SU-DHL-6 (cell line): ENCODE data around the gene STXBP5.

ENCODE experiments used
- H2AFZ ChIP-seq: fragments of 200-600 bp; sonication (generic); 2 replicates; pipeline ENCODE4 v1.6.1; 2014; ENCODE audit warnings: low read depth, mild to moderate bottlenecking, moderate library complexity, mixed read lengths, antibody characterized with exemption, low read length; ENCODE audit not compliant: severe bottlenecking
- H3F3A ChIP-seq: fragments of 200-600 bp; shearing (Covaris generic); 2 replicates; pipeline ENCODE4 v1.6.0; 2016; ENCODE audit warnings: antibody characterized with exemption, mild to moderate bottlenecking; ENCODE audit not compliant: insufficient read depth
- H3K27ac ChIP-seq: fragments of 200-600 bp; sonication (generic); 2 replicates; pipeline ENCODE4 v1.5.1; 2016; ENCODE audit warnings: low read depth, mild to moderate bottlenecking, low read length, moderate library complexity, mixed read lengths
- H3K27me3 ChIP-seq: fragments of 200-600 bp; sonication (generic), shearing (Covaris generic); 2 replicates; pipeline ENCODE4 v1.6.0; 2014; ENCODE audit warnings: mild to moderate bottlenecking, low read length
- H3K36me3 ChIP-seq: fragments of 200-600 bp; sonication (generic); 2 replicates; pipeline ENCODE4 v1.6.1; 2014; ENCODE audit warnings: mild to moderate bottlenecking, low read length, mixed read lengths
- H3K4me2 ChIP-seq: fragments of 300-600, 200-600 bp; shearing (Covaris generic), sonication (generic); 2 replicates; pipeline ENCODE4 v1.6.0; 2014; ENCODE audit warnings: low read length, low read depth, mild to moderate bottlenecking; ENCODE audit not compliant: poor library complexity, severe bottlenecking
- H3K4me3 ChIP-seq: fragments of 200-600 bp; sonication (generic); 2 replicates; pipeline ENCODE4 v1.5.1; 2014; ENCODE audit warnings: antibody characterized with exemption, low read length, mild to moderate bottlenecking, mixed read lengths; ENCODE audit not compliant: insufficient read depth, poor library complexity, severe bottlenecking
- H3K79me2 ChIP-seq: fragments of 200-600 bp; sonication (generic); 2 replicates; pipeline ENCODE4 v1.6.1; 2014; ENCODE audit warnings: mild to moderate bottlenecking, low read length, moderate library complexity; ENCODE audit not compliant: insufficient read depth
- H3K9ac ChIP-seq: fragments of 200-600 bp; sonication (generic); 2 replicates; pipeline ENCODE4 v1.7.0; 2014; ENCODE audit warnings: mild to moderate bottlenecking, low read length
- H3K9me2 ChIP-seq: fragments of 200-600 bp; sonication (generic); replicated peaks from 2 replicates; pipeline ENCODE4 v1.6.1; 2014; ENCODE audit warnings: low read length; ENCODE audit not compliant: insufficient read depth
- H3K9me3 ChIP-seq: fragments of 200-600 bp; sonication (generic); 2 replicates; pipeline ENCODE4 v1.6.1; 2014; ENCODE audit warnings: low read length, mixed read lengths; ENCODE audit not compliant: insufficient read depth
- H4K20me1 ChIP-seq: fragments of 200-600 bp; sonication (generic); 2 replicates; pipeline ENCODE4 v1.6.1; 2014; ENCODE audit warnings: low read depth, mild to moderate bottlenecking, antibody characterized with exemption, low read length, moderate library complexity, mixed read lengths
- EZH2phosphoT487 ChIP-seq: fragments of 200-600 bp; sonication (generic), shearing (Covaris generic); conservative IDR thresholded peaks from 2 replicates; pipeline ENCODE4 v1.6.1; 2018; ENCODE audit warnings: mild to moderate bottlenecking, antibody characterized with exemption, low read length, moderate library complexity, mixed read lengths
- TF ChIP-seq, protein P1 (sequence below): fragments of 200-600 bp; sonication (generic); IDR thresholded peaks from one replicate; pipeline ENCODE4 v1.5.1; 2017; ENCODE audit warnings: antibody characterized with exemption, mild to moderate bottlenecking, low read length, moderate library complexity; ENCODE audit not compliant: insufficient read depth, poor library complexity, severe bottlenecking

Gene STXBP5

DNA sequence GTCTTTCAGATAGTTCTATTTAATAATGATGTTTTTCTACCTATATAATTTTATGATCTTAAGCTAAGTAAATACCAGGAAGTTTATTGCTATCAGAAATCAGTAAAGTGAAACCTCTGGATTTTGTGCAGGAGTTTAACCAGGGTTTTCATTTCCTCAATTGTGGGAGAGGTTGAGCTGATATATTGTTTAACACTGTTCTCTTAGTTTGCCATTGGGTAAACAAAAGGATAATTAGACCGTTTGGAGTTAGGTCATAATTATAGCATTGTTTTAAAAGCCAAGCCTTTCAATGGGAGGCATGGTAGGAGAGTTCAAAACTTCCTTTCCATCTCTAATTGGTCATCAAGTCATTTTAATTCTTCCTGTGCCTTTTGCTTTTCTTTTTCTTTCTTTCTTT, 58.7 kb downstream of the STXBP5 start:
- Histone ChIP-seq H3K4me2 (no peak overlapping the region), H3F3A (no peaks in the 10 kb centered on the region), H3K9me3 (no peaks in the 10 kb centered on the region), H3K9ac (no peak overlapping the region), H3K79me2 (no peaks in the 10 kb centered on the region), H3K27ac (no peak overlapping the region), H4K20me1 (no peaks in the 10 kb centered on the region), H3K9me2 (no peaks in the 10 kb centered on the region), H3K27me3 (no peaks in the 10 kb centered on the region), H3K36me3 (0 out of 2 replicates have a peak, but pooled peaks cover 10% of the 10 kb centered on the region), H3K4me3 (no peak overlapping the region), H2AFZ (no peak overlapping the region)
- TF ChIP-seq, protein P1, sequence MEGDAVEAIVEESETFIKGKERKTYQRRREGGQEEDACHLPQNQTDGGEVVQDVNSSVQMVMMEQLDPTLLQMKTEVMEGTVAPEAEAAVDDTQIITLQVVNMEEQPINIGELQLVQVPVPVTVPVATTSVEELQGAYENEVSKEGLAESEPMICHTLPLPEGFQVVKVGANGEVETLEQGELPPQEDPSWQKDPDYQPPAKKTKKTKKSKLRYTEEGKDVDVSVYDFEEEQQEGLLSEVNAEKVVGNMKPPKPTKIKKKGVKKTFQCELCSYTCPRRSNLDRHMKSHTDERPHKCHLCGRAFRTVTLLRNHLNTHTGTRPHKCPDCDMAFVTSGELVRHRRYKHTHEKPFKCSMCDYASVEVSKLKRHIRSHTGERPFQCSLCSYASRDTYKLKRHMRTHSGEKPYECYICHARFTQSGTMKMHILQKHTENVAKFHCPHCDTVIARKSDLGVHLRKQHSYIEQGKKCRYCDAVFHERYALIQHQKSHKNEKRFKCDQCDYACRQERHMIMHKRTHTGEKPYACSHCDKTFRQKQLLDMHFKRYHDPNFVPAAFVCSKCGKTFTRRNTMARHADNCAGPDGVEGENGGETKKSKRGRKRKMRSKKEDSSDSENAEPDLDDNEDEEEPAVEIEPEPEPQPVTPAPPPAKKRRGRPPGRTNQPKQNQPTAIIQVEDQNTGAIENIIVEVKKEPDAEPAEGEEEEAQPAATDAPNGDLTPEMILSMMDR, result no peak
- TF ChIP-seq EZH2phosphoT487, result no peak

DNA sequence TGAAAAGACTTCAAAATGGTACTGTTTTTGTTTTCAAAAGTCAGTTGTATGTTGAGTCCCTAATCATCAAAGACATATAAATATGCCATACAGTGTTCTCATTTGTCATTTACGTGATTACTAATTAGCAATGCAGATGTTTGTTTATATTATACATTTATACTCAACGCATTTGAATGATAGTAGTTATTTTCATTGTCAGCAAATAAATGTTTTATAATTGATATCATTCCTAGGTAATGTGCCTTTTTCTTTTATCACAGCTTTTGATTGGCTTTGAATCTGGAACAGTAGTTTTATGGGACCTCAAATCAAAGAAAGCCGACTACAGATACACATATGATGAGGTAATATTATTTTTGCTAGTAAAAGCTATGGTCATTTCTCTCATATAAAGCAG, 62.6 kb downstream of the STXBP5 start:
- Histone ChIP-seq H2AFZ (no peak overlapping the region), H3K9ac (no peak overlapping the region), H3K9me3 (no peaks in the 10 kb centered on the region), H3K27ac (no peak overlapping the region), H3K4me2 (no peak overlapping the region), H3K79me2 (no peaks in the 10 kb centered on the region), H3F3A (no peaks in the 10 kb centered on the region), H3K27me3 (no peaks in the 10 kb centered on the region), H3K36me3 (0 out of 2 replicates have a peak, but pooled peaks cover 10% of the 10 kb centered on the region), H4K20me1 (no peaks in the 10 kb centered on the region), H3K4me3 (no peak overlapping the region), H3K9me2 (no peaks in the 10 kb centered on the region)
- TF ChIP-seq, protein P1, result no peak
- no peak for TF ChIP-seq EZH2phosphoT487

DNA sequence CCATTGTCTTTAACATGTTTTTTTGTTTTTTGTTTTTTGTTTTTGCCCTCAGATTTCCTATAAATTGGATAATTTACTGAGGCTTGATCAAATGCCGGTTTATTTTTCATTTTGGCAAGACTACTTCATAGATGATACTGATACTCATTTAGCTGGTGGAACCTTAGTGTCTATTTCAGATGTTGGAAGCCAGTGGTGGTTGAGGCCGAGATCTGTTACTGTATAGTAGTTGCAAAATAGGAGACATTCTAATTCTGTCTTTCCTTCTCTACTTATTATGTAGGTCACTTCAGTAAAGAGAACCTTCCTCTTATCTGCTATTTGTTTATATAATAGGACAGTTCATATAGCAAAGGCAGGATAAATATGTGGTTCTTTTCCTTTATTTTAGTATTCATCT, 63.4 kb downstream of the STXBP5 start:
- Histone ChIP-seq H3K36me3 (0 out of 2 replicates have a peak, but pooled peaks cover 10% of the 10 kb centered on the region), H3K4me3 (no peak overlapping the region)
- TF ChIP-seq EZH2phosphoT487, result no peak
- TF ChIP-seq, protein P1, result no peak

More for the DNA sequence above, 63.4 kb downstream of the STXBP5 start:
- no peaks in the 10 kb centered on the region for H3K79me2 ChIP-seq
- H3K9me2 ChIP-seq, result no peaks in the 10 kb centered on the region
- H2AFZ ChIP-seq, result no peak overlapping the region
- no peaks in the 10 kb centered on the region for H3K27me3 ChIP-seq
- H4K20me1 ChIP-seq, result no peaks in the 10 kb centered on the region
- H3K9me3 ChIP-seq, result no peaks in the 10 kb centered on the region
- H3K27ac ChIP-seq, result no peak overlapping the region
- no peak overlapping the region for H3K4me2 ChIP-seq
- no peak overlapping the region for H3K9ac ChIP-seq
- no peaks in the 10 kb centered on the region for H3F3A ChIP-seq
